Measurements from ENCODE around the gene ARID5B. TPM values are rescaled to one million over a fixed set of nuclear protein-coding genes. Genes with fewer than 3 reads are reported as not detected.
A peak's percentile ranks its signal among the peaks of the same experiment; 100 is the strongest.
"Not testable (repeated sequence)": the region's sequence is repeated elsewhere in the genome, so short reads cannot be mapped to it uniquely, and the experiment has no call there.

Gene ARID5B
- total RNA-seq, 1 donor from 2014 or later = 29.8 TPM

DNA sequence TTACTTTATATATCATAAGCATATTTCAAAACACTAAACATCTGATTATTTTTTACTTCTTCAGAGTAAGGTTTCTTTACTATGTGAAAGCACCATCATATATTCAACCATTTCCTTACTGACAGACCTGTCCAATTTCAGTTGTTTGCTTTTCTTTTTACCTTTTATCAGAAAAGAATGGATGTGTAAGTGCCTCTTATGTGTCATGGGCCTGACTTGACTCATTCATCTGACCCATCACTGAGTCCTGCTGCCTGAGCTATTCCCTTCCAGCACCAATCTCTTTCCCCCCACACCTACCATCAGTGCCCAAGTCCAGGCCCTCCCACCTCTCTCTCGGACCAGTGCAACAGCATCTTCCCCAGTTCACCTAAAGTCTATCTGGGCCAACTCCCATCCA, 41.7 kb upstream of the ARID5B start:
- no peaks in the 10 kb centered on the region for H3K36me3 ChIP-seq
- intact Hi-C loops (cut with DNase I) = no loop called here
- no peak for TF ChIP-seq CTCF (IDR thresholded peaks at IDR 0.05)
- no peaks in the 10 kb centered on the region for H3K27me3 ChIP-seq (ENCODE audit: low read depth)
- no peaks in the 10 kb centered on the region for H3K9me3 ChIP-seq
- no peak overlapping the region for H3K4me3 ChIP-seq
- ATAC-seq (no peak), DNase-seq (no peak)
- no peaks in the 10 kb centered on the region for H3K4me1 ChIP-seq
- H3K27ac ChIP-seq = no peak overlapping the region

GRCh38 chr10:61860964-61861758, 40.3 kb upstream of the ARID5B start:
- Histone ChIP-seq H3K27ac (no peak overlapping the region), H3K9me3 (no peaks in the 10 kb centered on the region), H3K4me1 (no peaks in the 10 kb centered on the region), H3K4me3 (no peak overlapping the region), H3K36me3 (no peaks in the 10 kb centered on the region), H3K27me3 (ENCODE audit: low read depth) (no peaks in the 10 kb centered on the region)
- no peak for TF ChIP-seq CTCF (IDR thresholded peaks at IDR 0.05)
- no peak for DNase-seq
- no peak for ATAC-seq
- intact Hi-C loops (cut with DNase I) = no loop called here

GRCh38 chr10:61863981-61864380, 37.5 kb upstream of the ARID5B start:
- no peak for ATAC-seq
- DNase-seq = no peak
- no peaks in the 10 kb centered on the region for H3K4me1 ChIP-seq
- no peak overlapping the region for H3K27ac ChIP-seq
- H3K9me3 ChIP-seq = no peaks in the 10 kb centered on the region
- no peaks in the 10 kb centered on the region for H3K27me3 ChIP-seq (ENCODE audit: low read depth)
- intact Hi-C loops (cut with DNase I) = no loop called here
- no peak for TF ChIP-seq CTCF (IDR thresholded peaks at IDR 0.05)
- H3K4me3 ChIP-seq = no peak overlapping the region
- no peaks in the 10 kb centered on the region for H3K36me3 ChIP-seq

DNA sequence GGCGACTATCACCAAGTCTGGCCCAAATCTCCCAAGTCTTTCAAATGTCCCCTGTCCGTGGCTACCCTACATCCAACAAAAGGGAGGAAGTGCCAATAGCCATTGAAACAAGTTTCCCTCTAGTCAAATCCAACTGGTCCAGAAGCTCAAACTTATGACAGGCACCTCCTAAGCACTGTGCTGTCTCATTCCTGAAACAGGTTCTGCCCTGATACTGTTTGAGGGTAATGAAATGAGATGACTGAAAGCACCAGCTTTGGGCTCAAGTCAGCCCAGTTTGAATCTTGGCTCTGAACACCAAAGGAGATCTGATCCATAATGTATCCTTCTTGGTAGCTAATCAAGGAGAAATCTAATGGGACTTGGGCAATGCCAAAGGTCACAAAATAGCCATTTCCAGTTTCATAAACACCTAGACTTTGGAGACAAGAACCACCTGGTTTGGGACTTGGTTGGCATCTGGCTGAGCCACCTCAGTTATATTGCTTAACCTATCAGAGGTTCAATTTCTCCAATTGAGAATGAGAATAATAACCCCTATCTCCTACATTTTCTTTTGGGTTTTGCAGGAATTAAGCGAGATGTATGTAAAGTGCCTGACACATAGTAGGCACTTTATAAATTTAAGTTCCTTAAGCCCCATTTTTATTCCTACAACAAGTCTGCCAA, 34.7 kb upstream of the ARID5B start:
- peaks cover 9% of the 10 kb centered on the region for H3K4me1 ChIP-seq
- no peaks in the 10 kb centered on the region for H3K9me3 ChIP-seq
- peak overlapping the region; percentile 61 for H3K27ac ChIP-seq
- intact Hi-C loops (cut with DNase I) = no loop called here
- ATAC-seq = no peak
- DNase-seq = no peak
- H3K36me3 ChIP-seq = no peaks in the 10 kb centered on the region
- H3K4me3 ChIP-seq = peak overlapping the region; percentile 49
- H3K27me3 ChIP-seq (ENCODE audit: low read depth) = no peaks in the 10 kb centered on the region
- no peak for TF ChIP-seq CTCF (IDR thresholded peaks at IDR 0.05)

GRCh38 chr10:61867374-61867773, 34.1 kb upstream of the ARID5B start:
- H3K27me3 ChIP-seq (ENCODE audit: low read depth); H3K36me3 ChIP-seq; ATAC-seq; intact Hi-C loops (cut with DNase I); H3K4me1 ChIP-seq; H3K9me3 ChIP-seq: not testable (repeated sequence)
- DNase-seq = peak; percentile 48
- Histone ChIP-seq H3K27ac (peak overlapping the region; percentile 61), H3K4me3 (peak overlapping the region; percentile 49)

DNA sequence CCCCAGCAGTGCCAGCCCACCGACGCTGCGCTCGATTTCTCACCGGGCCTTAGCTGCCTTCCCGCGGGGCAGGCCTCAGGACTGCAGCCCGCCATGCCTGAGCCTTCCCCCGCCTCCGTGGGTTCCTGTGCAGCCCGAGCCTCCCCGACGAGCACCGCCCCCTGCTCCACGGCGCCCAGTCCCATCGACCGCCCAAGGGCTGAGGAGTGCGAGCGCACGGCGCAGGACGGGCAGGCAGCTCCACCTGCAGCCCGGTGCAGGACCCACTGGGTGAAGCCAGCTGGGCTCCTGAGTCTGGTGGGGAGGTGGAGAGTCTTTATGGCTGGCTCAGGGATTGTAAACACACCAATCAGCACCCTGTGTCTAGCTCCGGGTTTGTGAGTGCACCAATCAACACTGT, 33.7 kb upstream of the ARID5B start:
- peak; percentile 28 for TF ChIP-seq CTCF (IDR thresholded peaks at IDR 0.05)
- H3K4me1 ChIP-seq; H3K9me3 ChIP-seq; ATAC-seq; H3K27me3 ChIP-seq (ENCODE audit: low read depth); H3K36me3 ChIP-seq; intact Hi-C loops (cut with DNase I): not testable (repeated sequence)
- peak overlapping the region; percentile 61 for H3K27ac ChIP-seq
- peak overlapping the region; percentile 49 for H3K4me3 ChIP-seq
- DNase-seq = peak; percentile 77
